SH-SY5Y (cell line): Measurements from ENCODE around the gene TBX18.

Source experiments
- GATA2 ChIP-seq: IDR thresholded peaks from 2 replicates; pipeline ENCODE4 v1.6.1; 2011; ENCODE audit warnings: mild to moderate bottlenecking, low read depth, low read length
- GATA3 ChIP-seq: IDR thresholded peaks from 2 replicates; pipeline ENCODE4 v1.6.1; 2011; ENCODE audit warnings: low read depth, mild to moderate bottlenecking, low read length, moderate library complexity

DNA sequence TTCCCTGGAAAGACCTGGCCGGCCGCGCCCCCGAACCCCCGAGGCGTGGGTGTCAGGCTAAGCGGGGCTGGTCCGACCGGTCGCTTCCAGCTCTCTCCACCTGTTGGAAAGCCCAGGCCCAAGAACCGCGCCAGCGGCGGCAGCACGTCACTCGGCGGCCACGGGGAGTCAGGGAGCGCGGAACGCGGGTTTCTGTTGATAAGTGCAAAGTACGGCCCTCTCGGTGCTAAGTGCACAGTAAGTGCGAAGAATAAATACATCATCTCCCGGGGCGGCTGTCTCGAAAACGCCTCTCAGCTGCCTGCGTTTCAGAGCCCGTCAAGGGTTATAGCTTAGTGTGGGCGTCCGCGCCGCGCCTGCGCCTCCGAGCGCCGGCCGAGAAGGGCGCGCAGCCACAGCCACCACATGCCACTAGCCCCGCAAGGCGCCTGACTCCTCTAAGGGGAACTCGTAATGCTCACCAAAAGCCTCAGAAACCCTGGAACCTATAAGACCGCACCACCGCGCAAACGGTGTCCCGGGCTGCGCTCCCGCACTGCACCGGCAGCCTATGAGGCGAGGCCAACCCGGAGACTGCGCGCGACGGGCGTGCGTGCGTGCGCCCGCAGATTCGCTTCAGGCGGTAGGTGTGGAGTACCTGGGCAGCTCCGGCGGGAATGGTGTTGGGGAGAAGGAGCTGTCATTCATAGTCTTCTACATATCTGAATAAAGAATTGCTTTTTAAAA lies 9.2 kb upstream of the TBX18 start:
- TF ChIP-seq GATA2, result no peak
- TF ChIP-seq GATA3, result no peak
